ENCODE results near the gene MOG.
A peak's percentile ranks its signal among the peaks of the same experiment; 100 is the strongest.

Gene MOG

GRCh38 chr6:29632789-29633533, 23.9 kb upstream of the MOG start, which contains the start of gene GABBR1:
Gene GABBR1 (minus strand): TSS chr6:29633183. CDS start chr6:29632385, 798 bp downstream.
- DNase-seq (ENCODE audit: extremely low spot score), result peak; percentile 80
- POLR2A ChIA-PET, result interaction anchor here (0.6 to 2.3 kb wide), 8 partner anchors 8 to 434 kb away, joined by 3 to 17 read pairs (median 6); partner anchors contain the start of genes POLR1H and PPP1R11
- CTCF ChIA-PET, result interaction anchor here (0.8 to 2.2 kb wide), 4 partner anchors 15 to 21 kb away, joined by 3 to 15 read pairs (median 10); no protein-coding TSS in a partner anchor

GRCh38 chr6:29633534-29633905, 23.4 kb upstream of the MOG start:
- DNase-seq (ENCODE audit: extremely low spot score), result no peak
- ChIA-PET POLR2A (interaction anchor here (1.0 to 2.3 kb wide), 7 partner anchors 8 to 428 kb away, joined by 3 to 17 read pairs (median 8); partner anchors contain the start of gene POLR1H), CTCF (interaction anchor here (0.8 to 2.2 kb wide), 4 partner anchors 14 to 20 kb away, joined by 3 to 15 read pairs (median 10); no protein-coding TSS in a partner anchor)
- no peak for TF ChIP-seq SP1 (IDR thresholded peaks at IDR 0.05)
- no peak for TF ChIP-seq BHLHE40 (IDR thresholded peaks at IDR 0.05; ENCODE audit: borderline replicate concordance)
- TF ChIP-seq SUZ12 (IDR thresholded peaks at IDR 0.05), result no peak
- TF ChIP-seq LEF1 (IDR thresholded peaks at IDR 0.05; ENCODE audit: borderline replicate concordance), result no peak
- TF ChIP-seq TARDBP (IDR thresholded peaks at IDR 0.05), result no peak
- no peak for TF ChIP-seq HDGF (IDR thresholded peaks at IDR 0.05; ENCODE audit: borderline replicate concordance)
- TF ChIP-seq PKNOX1 (IDR thresholded peaks at IDR 0.05), result no peak
- no peak for TF ChIP-seq CTBP1 (IDR thresholded peaks at IDR 0.05; ENCODE audit: borderline replicate concordance)
- no peak for TF ChIP-seq NFRKB (IDR thresholded peaks at IDR 0.05)
- TF ChIP-seq FOXA1 (IDR thresholded peaks at IDR 0.05), result no peak
- TF ChIP-seq FOXM1 (IDR thresholded peaks at IDR 0.05; ENCODE audit: borderline replicate concordance), result no peak
- TF ChIP-seq ELF4 (IDR thresholded peaks at IDR 0.05), result no peak
- no peak for TF ChIP-seq ARNT (IDR thresholded peaks at IDR 0.05)
- TF ChIP-seq ZNF384 (IDR thresholded peaks at IDR 0.05), result no peak
- no peak for TF ChIP-seq FOXK2 (IDR thresholded peaks at IDR 0.05)
- no peak for TF ChIP-seq L3MBTL2 (conservative IDR thresholded peaks at IDR 0.05)

More at GRCh38 chr6:29632789-29633533, 23.9 kb upstream of the MOG start, which contains the start of gene GABBR1:
- TF ChIP-seq NFRKB (IDR thresholded peaks at IDR 0.05), result no peak
- no peak for TF ChIP-seq SP1 (IDR thresholded peaks at IDR 0.05)
- no peak for TF ChIP-seq FOXK2 (IDR thresholded peaks at IDR 0.05)
- no peak for TF ChIP-seq HDGF (IDR thresholded peaks at IDR 0.05; ENCODE audit: borderline replicate concordance)
- no peak for TF ChIP-seq TARDBP (IDR thresholded peaks at IDR 0.05)
- no peak for TF ChIP-seq FOXM1 (IDR thresholded peaks at IDR 0.05; ENCODE audit: borderline replicate concordance)
- TF ChIP-seq SUZ12 (IDR thresholded peaks at IDR 0.05), result no peak
- TF ChIP-seq FOXA1 (IDR thresholded peaks at IDR 0.05), result no peak
- no peak for TF ChIP-seq ARNT (IDR thresholded peaks at IDR 0.05)
- no peak for TF ChIP-seq CTBP1 (IDR thresholded peaks at IDR 0.05; ENCODE audit: borderline replicate concordance)
- no peak for TF ChIP-seq ELF4 (IDR thresholded peaks at IDR 0.05)
- no peak for TF ChIP-seq ZNF384 (IDR thresholded peaks at IDR 0.05)

GRCh38 chr6:29637247-29637646, 19.6 kb upstream of the MOG start:
- ChIA-PET CTCF (no interaction called here), POLR2A (interaction anchor here (1.0 kb wide), 1 partner anchor 13 kb away, joined by 3 read pairs; no protein-coding TSS in a partner anchor)
- TF ChIP-seq ELF4 (IDR thresholded peaks at IDR 0.05) (no peak), BHLHE40 (IDR thresholded peaks at IDR 0.05; ENCODE audit: borderline replicate concordance) (no peak), PKNOX1 (IDR thresholded peaks at IDR 0.05) (no peak), ZNF384 (IDR thresholded peaks at IDR 0.05) (no peak), FOXA1 (IDR thresholded peaks at IDR 0.05) (no peak), LEF1 (IDR thresholded peaks at IDR 0.05; ENCODE audit: borderline replicate concordance) (no peak), FOXK2 (IDR thresholded peaks at IDR 0.05) (no peak), L3MBTL2 (conservative IDR thresholded peaks at IDR 0.05) (no peak), ARNT (IDR thresholded peaks at IDR 0.05) (no peak), NFRKB (IDR thresholded peaks at IDR 0.05) (no peak)
- DNase-seq (ENCODE audit: extremely low spot score), result no peak

GRCh38 chr6:29641430-29642148, 15.3 kb upstream of the MOG start:
- CTCF ChIA-PET, result interaction anchor here (0.7 to 2.7 kb wide), 3 partner anchors 8 to 488 kb away, joined by 3 to 15 read pairs (median 8); no protein-coding TSS in a partner anchor
- no peak for DNase-seq (ENCODE audit: extremely low spot score)
- TF ChIP-seq ARNT (IDR thresholded peaks at IDR 0.05) (no peak), ZNF384 (IDR thresholded peaks at IDR 0.05) (no peak), BHLHE40 (IDR thresholded peaks at IDR 0.05; ENCODE audit: borderline replicate concordance) (no peak), LEF1 (IDR thresholded peaks at IDR 0.05; ENCODE audit: borderline replicate concordance) (no peak), TARDBP (IDR thresholded peaks at IDR 0.05) (no peak), SUZ12 (IDR thresholded peaks at IDR 0.05) (no peak), FOXM1 (IDR thresholded peaks at IDR 0.05; ENCODE audit: borderline replicate concordance) (no peak), SP1 (IDR thresholded peaks at IDR 0.05) (no peak), CTBP1 (IDR thresholded peaks at IDR 0.05; ENCODE audit: borderline replicate concordance) (no peak), FOXA1 (IDR thresholded peaks at IDR 0.05) (no peak), PKNOX1 (IDR thresholded peaks at IDR 0.05) (no peak)
- POLR2A ChIA-PET, result interaction anchor here (0.7 to 2.3 kb wide), 3 partner anchors 8 to 13 kb away, joined by 3 to 10 read pairs (median 8); partner anchors contain the start of gene GABBR1
